ENCODE measurements around the gene ARHGAP26. TPM values are rescaled to one million over a fixed set of nuclear protein-coding genes. Genes with fewer than 3 reads are reported as not detected.

The ARHGAP26 gene
- polyA plus RNA-seq, 3 donors: 11.0 to 12.1 (median 11.4) TPM

- no peak for DNase-seq (ENCODE audit: low read depth in 3 of 3, low spot score in 2 of 3)
These were observed 281.3 kb downstream of the ARHGAP26 start for GRCh38 chr5:143051244-143052058.

- no peak for DNase-seq (ENCODE audit: low read depth in 3 of 3, low spot score in 2 of 3)
These were observed 282.9 kb downstream of the ARHGAP26 start for GRCh38 chr5:143052967-143053682.

GRCh38 chr5:143053780-143054179, 283.6 kb downstream of the ARHGAP26 start:
- no peak for DNase-seq (ENCODE audit: low read depth in 3 of 3, low spot score in 2 of 3)

- DNase-seq (ENCODE audit: low read depth in 3 of 3, low spot score in 2 of 3): no peak
These were observed 284.3 kb downstream of the ARHGAP26 start for GRCh38 chr5:143054480-143054941.

- no peak for DNase-seq (ENCODE audit: low read depth in 3 of 3, low spot score in 2 of 3)
These were observed 285.6 kb downstream of the ARHGAP26 start for GRCh38 chr5:143055596-143056338.

- DNase-seq (ENCODE audit: low read depth in 3 of 3, low spot score in 2 of 3): no peak
These were observed 286.1 kb downstream of the ARHGAP26 start for GRCh38 chr5:143056339-143056704.

- no peak for DNase-seq (ENCODE audit: low read depth in 3 of 3, low spot score in 2 of 3)
These were observed 286.8 kb downstream of the ARHGAP26 start for GRCh38 chr5:143056792-143057579.

- DNase-seq (ENCODE audit: low read depth in 3 of 3, low spot score in 2 of 3): no peak
These were observed 287.4 kb downstream of the ARHGAP26 start for GRCh38 chr5:143057580-143057999.

GRCh38 chr5:143059355-143059754, 289.2 kb downstream of the ARHGAP26 start:
- no peak for DNase-seq (ENCODE audit: low read depth in 3 of 3, low spot score in 2 of 3)

- no peak for DNase-seq (ENCODE audit: low read depth in 3 of 3, low spot score in 2 of 3)
These were observed 290.0 kb downstream of the ARHGAP26 start for GRCh38 chr5:143059976-143060765.

- DNase-seq (ENCODE audit: low read depth in 3 of 3, low spot score in 2 of 3): no peak
These were observed 291.2 kb downstream of the ARHGAP26 start for GRCh38 chr5:143061161-143061945.

- DNase-seq (ENCODE audit: low read depth in 3 of 3, low spot score in 2 of 3): no peak
These were observed 292.2 kb downstream of the ARHGAP26 start for GRCh38 chr5:143062379-143062778.

GRCh38 chr5:143063175-143063970, 293.2 kb downstream of the ARHGAP26 start:
- DNase-seq (ENCODE audit: low read depth in 3 of 3, low spot score in 2 of 3): no peak

GRCh38 chr5:143064218-143064641, 294.1 kb downstream of the ARHGAP26 start:
- no peak for DNase-seq (ENCODE audit: low read depth in 3 of 3, low spot score in 2 of 3)

- DNase-seq (ENCODE audit: low read depth in 3 of 3, low spot score in 2 of 3): no peak
These were observed 294.5 kb downstream of the ARHGAP26 start for GRCh38 chr5:143064676-143065075.

GRCh38 chr5:143065185-143065965, 295.2 kb downstream of the ARHGAP26 start:
- no peak for DNase-seq (ENCODE audit: low read depth in 3 of 3, low spot score in 2 of 3)

- no peak for DNase-seq (ENCODE audit: low read depth in 3 of 3, low spot score in 2 of 3)
These were observed 295.9 kb downstream of the ARHGAP26 start for GRCh38 chr5:143065996-143066522.

Data from right renal cortex interstitium (tissue), 3 donors.